Sciatic nerve (tissue), 2 donors: ENCODE data around the gene RNPEPL1. TPM values are rescaled to one million over a fixed set of nuclear protein-coding genes. Genes with fewer than 3 reads are reported as not detected.
A peak's percentile ranks its signal among the peaks of the same experiment; 100 is the strongest.
"Not testable (repeated sequence)": the region's sequence is repeated elsewhere in the genome, so short reads cannot be mapped to it uniquely, and the experiment has no call there.

Experiments
- ATAC-seq: fragments of 200-7000 bp; cut with Tn5 transposase; one replicate; pipeline ENCODE4 v1.9.1; 2020; ENCODE audit warnings: mild to moderate bottlenecking, moderate library complexity
- DNase-seq: peaks from one replicate; pipeline ENCODE4 v3.0.0-alpha.2; 2020; ENCODE audit warnings: low spot score
- intact Hi-C: fragments of 100-400 bp; cut with DNase I; formaldehyde crosslinking; loops from one replicate; pipeline ENCODE4 v1.14.2; 2022
- total RNA-seq: library from RNA; stranded (reverse); fragmentation: NEBNext Ultra II Directional; extraction: Animal tissue kit (Norgen Biotek cat#: 25700); gene quantifications from one replicate; pipeline ENCODE4 v1.2.1, GENCODE V29; 2021
- donor health status: DM: no; HTN: no; CAD: no.
- donor health status: DM: no; HTN: no; CAD: no.

RNPEPL1 gene
- total RNA-seq, 1 donor from 2014 or later, result 38.8 TPM

- no peak for DNase-seq
- intact Hi-C loops, result no loop called here
- no peak for ATAC-seq
These were observed 36.1 kb upstream of the RNPEPL1 start for GRCh38 chr2:240532031-240532775.

GRCh38 chr2:240538031-240538780 lies 30.1 kb upstream of the RNPEPL1 start:
- DNase-seq (no peak), ATAC-seq (no peak)
- intact Hi-C loops, result no loop called here

DNA sequence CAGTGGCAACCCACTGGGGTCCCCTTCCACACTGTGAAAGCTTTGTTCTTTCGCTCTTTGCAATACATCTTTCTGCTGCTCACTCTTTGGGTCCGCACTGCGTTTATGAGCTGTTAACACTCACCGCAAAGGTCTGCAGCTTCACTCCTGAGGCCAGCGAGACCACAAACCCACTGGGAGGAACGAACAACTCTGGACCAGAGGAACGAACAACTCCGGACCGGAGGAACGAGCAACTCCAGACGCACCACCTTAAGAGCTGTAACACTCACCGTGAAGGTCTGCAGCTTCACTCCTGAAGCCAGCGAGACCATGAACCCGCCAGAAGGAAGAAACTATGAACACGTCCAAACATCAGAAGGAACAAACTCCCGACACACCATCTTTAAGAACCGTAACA lies 29.2 kb upstream of the RNPEPL1 start:
- DNase-seq, ATAC-seq, intact Hi-C loops: not testable (repeated sequence)

- intact Hi-C loops, result no loop called here
- DNase-seq, result no peak
- no peak for ATAC-seq
These were observed 28.4 kb upstream of the RNPEPL1 start for GRCh38 chr2:240539906-240540305.

DNA sequence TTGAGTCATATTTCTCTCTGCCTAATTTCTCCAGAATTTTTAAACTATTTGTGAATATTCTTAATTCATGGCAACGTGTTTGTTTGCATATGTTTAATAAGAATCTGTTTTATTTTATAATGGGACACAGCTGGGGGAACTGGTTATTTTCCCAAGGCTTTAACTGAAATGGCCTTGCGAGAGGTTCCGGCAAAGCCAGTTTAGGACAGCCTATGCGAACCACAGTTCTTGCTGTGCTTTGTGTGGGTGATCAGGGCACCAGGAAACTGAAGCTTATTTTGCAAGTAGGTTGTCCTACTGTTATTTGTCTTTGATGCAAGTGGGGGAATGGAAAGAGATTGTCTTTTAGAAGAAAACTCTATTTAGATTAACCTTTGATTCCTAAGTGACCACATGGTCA lies 17.0 kb upstream of the RNPEPL1 start:
- intact Hi-C loops, result no loop called here
- ATAC-seq, result no peak
- DNase-seq, result no peak

GRCh38 chr2:240551811-240552210 lies 16.5 kb upstream of the RNPEPL1 start:
- intact Hi-C loops, result no loop called here
- no peak for ATAC-seq
- DNase-seq, result no peak

GRCh38 chr2:240553956-240554480 lies 14.3 kb upstream of the RNPEPL1 start:
- ATAC-seq (no peak), DNase-seq (no peak)
- intact Hi-C loops, result no loop called here

DNA sequence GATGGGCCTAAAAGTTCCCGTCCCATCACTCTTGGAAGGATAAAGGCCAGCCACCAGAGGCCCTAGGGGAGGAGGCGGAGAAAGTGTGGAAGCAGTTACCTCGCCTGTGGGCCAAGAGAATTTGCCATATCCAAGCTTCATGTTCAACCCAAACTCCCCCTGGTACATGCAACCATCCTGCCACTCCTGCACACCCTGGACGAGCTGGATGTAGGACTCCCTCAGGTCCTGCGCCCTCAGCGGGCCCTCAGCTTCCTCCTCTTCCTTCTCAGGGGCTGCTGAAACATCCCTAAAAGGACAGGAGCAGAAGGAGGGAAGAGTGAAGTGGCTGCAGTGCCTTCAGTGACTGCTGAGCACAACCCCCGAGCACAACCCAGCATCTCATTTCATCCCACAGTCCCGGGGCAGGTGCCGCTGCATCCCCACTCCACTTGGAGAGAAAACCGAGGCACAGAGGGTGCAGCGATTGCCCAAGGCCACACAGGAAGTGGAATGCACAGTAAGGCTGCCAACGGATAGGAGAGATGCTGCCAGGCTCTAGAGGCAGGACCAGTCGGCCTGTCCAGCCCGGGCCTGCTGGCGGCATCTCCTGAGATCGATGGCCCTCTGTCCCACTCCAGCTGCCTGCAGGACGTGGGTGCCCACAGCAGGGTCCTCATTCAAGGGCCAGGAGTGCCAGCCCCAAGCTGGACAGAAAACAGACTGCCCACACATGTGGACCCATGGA lies 13.4 kb upstream of the RNPEPL1 start:
- ATAC-seq (no peak), DNase-seq (no peak)
- intact Hi-C loops, result no loop called here

DNA sequence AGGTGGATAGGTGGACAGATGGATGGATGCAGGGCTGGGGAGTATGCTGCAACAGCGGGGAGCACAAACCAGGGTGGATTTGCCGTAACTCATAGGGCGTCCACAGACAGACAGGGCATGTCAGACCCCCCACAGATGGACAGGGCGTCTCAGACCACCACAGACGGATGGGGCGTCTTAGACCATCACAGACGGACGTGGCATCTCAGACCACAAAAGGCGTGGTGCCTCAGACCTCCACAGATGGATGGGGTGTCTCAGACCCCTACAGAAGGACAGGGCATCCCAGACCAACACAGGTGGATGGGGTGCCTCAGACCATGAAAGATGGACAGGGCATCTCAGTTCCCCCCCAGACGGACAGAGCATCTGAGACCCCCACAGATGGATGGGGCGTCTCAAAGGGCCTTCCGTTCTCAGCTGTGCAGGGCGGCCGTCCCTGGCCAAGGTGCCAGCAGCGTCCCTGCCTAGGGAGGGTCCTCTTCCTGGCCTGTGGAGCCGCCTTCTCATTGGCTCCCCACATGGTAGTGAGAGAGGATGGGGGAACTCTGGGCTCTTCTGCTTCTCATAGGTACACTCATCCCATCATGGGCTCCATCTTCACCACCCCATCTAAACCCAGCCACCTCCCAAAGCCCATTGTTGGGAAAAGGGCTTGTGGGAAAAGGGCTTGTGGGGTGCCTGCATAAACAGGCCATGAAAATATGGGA lies 12.6 kb upstream of the RNPEPL1 start:
- no peak for ATAC-seq
- no peak for DNase-seq
- intact Hi-C loops, result no loop called here

- no peak for ATAC-seq
- no peak for DNase-seq
- intact Hi-C loops, result no loop called here
These were observed 11.7 kb upstream of the RNPEPL1 start for GRCh38 chr2:240556553-240557100.

- intact Hi-C loops, result no loop called here
- no peak for ATAC-seq
- peak; percentile 65 for DNase-seq
These were observed 11.1 kb upstream of the RNPEPL1 start for GRCh38 chr2:240557101-240557751.

- ATAC-seq (no peak), DNase-seq (peak; percentile 77)
- intact Hi-C loops, result no loop called here
These were observed 10.5 kb upstream of the RNPEPL1 start, which contains the start of gene ANKMY1 for GRCh38 chr2:240557808-240558207. ANKMY1 (minus strand) TSS chr2:240557988; CDS start chr2:240557335, 653 bp downstream.

- intact Hi-C loops, result no loop called here
- ATAC-seq, result no peak
- DNase-seq, result no peak
These were observed 10.0 kb upstream of the RNPEPL1 start for GRCh38 chr2:240558236-240558761.

DNA sequence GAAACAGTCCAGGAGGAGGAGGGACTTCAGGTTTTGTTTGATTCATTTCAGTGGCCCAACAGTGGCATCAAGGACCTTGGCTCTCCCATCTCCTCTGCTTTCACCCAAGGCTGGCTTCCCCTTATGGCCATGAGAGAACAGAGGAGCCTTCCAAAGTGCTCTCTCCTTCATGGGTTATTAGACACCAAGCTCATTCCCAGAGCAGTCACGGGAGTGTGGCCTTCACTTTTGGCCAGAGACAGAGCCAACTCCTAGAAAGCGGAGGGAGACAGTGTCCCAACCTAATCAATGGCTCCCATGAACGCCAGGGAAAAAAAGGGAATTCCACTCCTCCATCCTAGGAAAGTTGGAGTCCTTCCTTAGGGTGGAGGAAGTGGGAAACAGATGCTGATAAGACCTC lies 9.0 kb upstream of the RNPEPL1 start:
- no peak for DNase-seq
- intact Hi-C loops, result no loop called here
- no peak for ATAC-seq

DNA sequence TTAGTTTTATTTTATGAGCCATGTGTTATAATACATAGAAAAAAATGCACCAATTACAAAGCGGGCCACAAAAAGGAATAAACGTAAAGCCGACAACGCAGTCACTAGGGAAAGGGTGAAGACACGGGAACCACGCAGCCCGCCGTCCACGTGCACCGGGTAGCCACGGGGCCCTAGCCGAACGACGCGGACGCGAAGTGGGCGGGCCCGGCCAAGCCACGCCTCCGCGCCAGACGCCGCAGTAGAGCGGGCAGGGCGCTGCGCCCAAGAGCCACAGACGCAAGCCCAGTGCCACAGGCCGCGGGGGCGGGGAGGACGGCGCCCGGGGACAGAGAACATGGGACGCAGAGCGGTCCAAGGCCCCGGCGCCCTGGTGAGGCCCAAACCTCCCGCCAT lies 8.2 kb upstream of the RNPEPL1 start, which contains the start of gene DUSP28:
Gene DUSP28, plus strand, starts transcription at position 274 of the 396 bp plus-strand sequence. CDS start 328 bp downstream, outside the sequence.
- ATAC-seq, result peak; percentile 88
- intact Hi-C loops, result no loop called here
- DNase-seq, result peak; percentile 95

GRCh38 chr2:240560480-240561324 lies 7.6 kb upstream of the RNPEPL1 start:
- DNase-seq (peak; percentile 100), ATAC-seq (peak; percentile 95)
- intact Hi-C loops, result no loop called here
